ENCODE data around the gene CEP152.
"Not testable (repeated sequence)": the region's sequence is repeated elsewhere in the genome, so short reads cannot be mapped to it uniquely, and the experiment has no call there.

The CEP152 gene, protein sequence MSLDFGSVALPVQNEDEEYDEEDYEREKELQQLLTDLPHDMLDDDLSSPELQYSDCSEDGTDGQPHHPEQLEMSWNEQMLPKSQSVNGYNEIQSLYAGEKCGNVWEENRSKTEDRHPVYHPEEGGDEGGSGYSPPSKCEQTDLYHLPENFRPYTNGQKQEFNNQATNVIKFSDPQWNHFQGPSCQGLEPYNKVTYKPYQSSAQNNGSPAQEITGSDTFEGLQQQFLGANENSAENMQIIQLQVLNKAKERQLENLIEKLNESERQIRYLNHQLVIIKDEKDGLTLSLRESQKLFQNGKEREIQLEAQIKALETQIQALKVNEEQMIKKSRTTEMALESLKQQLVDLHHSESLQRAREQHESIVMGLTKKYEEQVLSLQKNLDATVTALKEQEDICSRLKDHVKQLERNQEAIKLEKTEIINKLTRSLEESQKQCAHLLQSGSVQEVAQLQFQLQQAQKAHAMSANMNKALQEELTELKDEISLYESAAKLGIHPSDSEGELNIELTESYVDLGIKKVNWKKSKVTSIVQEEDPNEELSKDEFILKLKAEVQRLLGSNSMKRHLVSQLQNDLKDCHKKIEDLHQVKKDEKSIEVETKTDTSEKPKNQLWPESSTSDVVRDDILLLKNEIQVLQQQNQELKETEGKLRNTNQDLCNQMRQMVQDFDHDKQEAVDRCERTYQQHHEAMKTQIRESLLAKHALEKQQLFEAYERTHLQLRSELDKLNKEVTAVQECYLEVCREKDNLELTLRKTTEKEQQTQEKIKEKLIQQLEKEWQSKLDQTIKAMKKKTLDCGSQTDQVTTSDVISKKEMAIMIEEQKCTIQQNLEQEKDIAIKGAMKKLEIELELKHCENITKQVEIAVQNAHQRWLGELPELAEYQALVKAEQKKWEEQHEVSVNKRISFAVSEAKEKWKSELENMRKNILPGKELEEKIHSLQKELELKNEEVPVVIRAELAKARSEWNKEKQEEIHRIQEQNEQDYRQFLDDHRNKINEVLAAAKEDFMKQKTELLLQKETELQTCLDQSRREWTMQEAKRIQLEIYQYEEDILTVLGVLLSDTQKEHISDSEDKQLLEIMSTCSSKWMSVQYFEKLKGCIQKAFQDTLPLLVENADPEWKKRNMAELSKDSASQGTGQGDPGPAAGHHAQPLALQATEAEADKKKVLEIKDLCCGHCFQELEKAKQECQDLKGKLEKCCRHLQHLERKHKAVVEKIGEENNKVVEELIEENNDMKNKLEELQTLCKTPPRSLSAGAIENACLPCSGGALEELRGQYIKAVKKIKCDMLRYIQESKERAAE (N-terminal part only)

DNA sequence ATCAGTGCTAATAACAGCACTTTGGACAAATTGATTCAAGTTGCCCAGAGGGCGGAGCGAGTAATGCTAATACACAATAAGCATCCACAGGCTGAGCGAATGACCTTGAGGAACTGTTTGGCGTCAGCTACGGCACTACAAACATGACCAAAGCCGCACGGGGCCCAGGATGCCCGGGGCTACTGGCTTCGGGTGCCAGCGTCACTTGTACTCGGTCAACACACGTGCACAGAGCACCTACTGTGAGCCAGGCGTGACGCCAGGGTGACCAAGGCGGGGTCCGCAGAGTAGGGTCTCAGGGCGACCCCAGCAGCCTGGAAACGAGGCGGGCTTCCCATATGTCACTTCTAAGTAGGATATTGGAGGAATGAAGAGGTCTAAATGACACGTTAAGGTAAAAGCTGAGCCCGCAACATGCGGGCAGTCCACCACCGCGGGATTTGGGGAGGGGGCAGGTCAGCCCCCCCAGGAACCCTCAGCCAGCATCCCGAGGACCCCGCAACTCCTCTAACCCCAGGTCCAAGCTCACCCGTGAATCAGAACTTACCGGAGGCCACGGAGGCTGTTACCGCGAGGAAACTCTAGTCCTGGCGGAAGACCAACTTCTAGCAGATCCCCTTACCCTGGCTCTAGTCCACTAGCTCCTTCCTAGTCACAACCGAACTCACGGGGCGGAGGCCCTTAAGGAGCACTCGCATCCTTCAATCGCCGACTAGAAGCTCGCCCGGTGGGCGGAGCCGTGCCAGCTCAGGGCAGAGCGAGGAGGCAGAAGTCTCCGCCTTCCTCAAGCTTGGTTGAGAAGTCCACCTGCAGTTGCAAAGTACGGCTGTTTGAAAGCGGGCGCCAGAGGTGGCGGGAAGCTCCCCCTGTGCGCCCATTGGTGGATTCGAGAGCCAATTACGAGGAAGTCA is at the start of gene CEP152:
Gene CEP152, minus strand, starts transcription at position 656 of the 911 bp plus-strand sequence. CDS start 5,420 bp downstream, outside the sequence.
- H3K27ac ChIP-seq (ENCODE audit: low read length) = peak within 1 kb of the TSS; percentile 54
- H3K9ac ChIP-seq (ENCODE audit: low read depth, low read length) = peak within 1 kb of the TSS; percentile 96

DNA sequence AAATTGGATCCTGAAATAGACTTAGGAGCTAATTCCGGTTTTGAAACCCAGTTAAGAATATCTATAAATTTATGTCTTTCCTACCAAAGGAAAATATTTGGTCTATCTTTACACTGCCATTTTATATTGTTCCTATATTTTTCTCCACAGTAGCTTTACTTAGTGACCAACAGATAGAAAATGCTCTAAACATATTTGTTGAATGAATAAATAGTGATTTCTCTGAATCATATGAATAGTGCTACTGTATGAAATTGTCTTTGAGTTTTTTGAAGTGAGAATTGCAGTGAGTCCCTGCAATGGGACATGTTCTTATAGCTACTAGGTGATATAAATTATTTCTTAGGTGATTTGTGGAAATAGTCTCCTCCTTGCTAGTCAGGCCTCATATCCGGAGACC is 48.6 kb upstream of the CEP152 start:
- Histone ChIP-seq H3K4me3 (ENCODE audit: low read length) (no peak overlapping the region), H3K27me3 (ENCODE audit: insufficient read depth, low read length) (no peaks in the 10 kb centered on the region), H3K36me3 (ENCODE audit: insufficient read depth, low read depth, low read length) (no peaks in the 10 kb centered on the region), H3K9me3 (ENCODE audit: insufficient read depth, low read depth, low read length) (no peaks in the 10 kb centered on the region), H3K9ac (ENCODE audit: low read depth, low read length) (no peak overlapping the region), H3K27ac (ENCODE audit: low read length) (no peak overlapping the region), H3K4me1 (ENCODE audit: insufficient read depth, low read length) (peaks cover 22% of the 10 kb centered on the region)

More for the DNA sequence above, at the start of gene CEP152:
- Histone ChIP-seq H3K36me3 (ENCODE audit: insufficient read depth, low read depth, low read length) (no peaks in the 10 kb centered on the region), H3K4me3 (ENCODE audit: low read length) (peak within 1 kb of the TSS; percentile 94), H3K27me3 (ENCODE audit: insufficient read depth, low read length) (0 out of 2 replicates have a peak, but pooled peaks cover 5% of the 10 kb centered on the region), H3K9me3 (ENCODE audit: insufficient read depth, low read depth, low read length) (no peaks in the 10 kb centered on the region), H3K4me1 (ENCODE audit: insufficient read depth, low read length) (peaks cover 16% of the 10 kb centered on the region)

DNA sequence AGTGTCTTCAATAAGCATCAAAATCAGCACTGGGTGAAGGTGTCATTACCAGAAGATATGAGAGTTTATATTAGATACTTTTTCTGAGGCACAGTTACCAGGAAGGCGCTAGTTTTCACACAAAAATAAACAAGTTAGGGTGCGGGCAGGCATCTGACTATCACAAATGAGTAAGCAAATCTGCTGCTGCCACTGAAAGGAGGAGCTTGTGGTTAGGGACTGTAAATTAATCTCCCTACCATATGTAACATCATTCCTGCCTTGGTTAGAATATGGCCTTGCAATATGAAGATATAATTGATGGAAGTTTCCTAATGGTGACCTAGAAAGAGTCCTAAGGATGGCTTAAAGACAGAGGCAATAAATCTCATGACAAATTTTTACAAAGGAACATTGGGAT is 47.5 kb upstream of the CEP152 start:
- Histone ChIP-seq H3K4me1 (ENCODE audit: insufficient read depth, low read length) (peaks cover 22% of the 10 kb centered on the region), H3K27ac (ENCODE audit: low read length) (no peak overlapping the region), H3K4me3 (ENCODE audit: low read length) (no peak overlapping the region), H3K36me3 (ENCODE audit: insufficient read depth, low read depth, low read length) (no peaks in the 10 kb centered on the region), H3K9ac (ENCODE audit: low read depth, low read length) (no peak overlapping the region), H3K27me3 (ENCODE audit: insufficient read depth, low read length) (no peaks in the 10 kb centered on the region), H3K9me3 (ENCODE audit: insufficient read depth, low read depth, low read length) (no peaks in the 10 kb centered on the region)

DNA sequence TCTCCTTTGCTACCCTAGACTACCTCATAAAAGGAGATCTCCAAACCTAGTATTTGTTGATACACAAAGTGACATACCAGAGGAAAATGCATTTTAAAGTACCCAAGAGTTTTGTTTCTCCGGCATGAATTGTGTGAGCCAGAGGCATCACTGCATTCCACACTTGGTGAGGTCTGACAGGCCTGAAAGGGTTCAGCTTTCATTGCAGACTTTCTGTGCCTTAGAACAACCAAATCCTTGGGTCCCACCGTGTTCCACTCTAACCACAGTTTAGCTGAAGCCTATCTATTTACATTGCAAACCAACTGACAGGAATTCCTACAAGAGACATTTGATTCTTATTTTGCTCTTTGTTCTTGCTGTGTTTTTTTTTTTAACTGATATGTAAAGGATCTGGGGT is 46.1 kb upstream of the CEP152 start:
- Histone ChIP-seq H3K9me3 (ENCODE audit: insufficient read depth, low read depth, low read length) (no peaks in the 10 kb centered on the region), H3K9ac (ENCODE audit: low read depth, low read length) (peak overlapping the region; percentile 3; the same call in 1 of the 2 replicates), H3K4me1 (ENCODE audit: insufficient read depth, low read length) (peaks cover 22% of the 10 kb centered on the region), H3K27ac (ENCODE audit: low read length) (no peak overlapping the region), H3K27me3 (ENCODE audit: insufficient read depth, low read length) (no peaks in the 10 kb centered on the region), H3K4me3 (ENCODE audit: low read length) (0 out of 2 replicates have a peak overlapping the region, but pooled peaks have one; percentile 3), H3K36me3 (ENCODE audit: insufficient read depth, low read depth, low read length) (no peaks in the 10 kb centered on the region)

DNA sequence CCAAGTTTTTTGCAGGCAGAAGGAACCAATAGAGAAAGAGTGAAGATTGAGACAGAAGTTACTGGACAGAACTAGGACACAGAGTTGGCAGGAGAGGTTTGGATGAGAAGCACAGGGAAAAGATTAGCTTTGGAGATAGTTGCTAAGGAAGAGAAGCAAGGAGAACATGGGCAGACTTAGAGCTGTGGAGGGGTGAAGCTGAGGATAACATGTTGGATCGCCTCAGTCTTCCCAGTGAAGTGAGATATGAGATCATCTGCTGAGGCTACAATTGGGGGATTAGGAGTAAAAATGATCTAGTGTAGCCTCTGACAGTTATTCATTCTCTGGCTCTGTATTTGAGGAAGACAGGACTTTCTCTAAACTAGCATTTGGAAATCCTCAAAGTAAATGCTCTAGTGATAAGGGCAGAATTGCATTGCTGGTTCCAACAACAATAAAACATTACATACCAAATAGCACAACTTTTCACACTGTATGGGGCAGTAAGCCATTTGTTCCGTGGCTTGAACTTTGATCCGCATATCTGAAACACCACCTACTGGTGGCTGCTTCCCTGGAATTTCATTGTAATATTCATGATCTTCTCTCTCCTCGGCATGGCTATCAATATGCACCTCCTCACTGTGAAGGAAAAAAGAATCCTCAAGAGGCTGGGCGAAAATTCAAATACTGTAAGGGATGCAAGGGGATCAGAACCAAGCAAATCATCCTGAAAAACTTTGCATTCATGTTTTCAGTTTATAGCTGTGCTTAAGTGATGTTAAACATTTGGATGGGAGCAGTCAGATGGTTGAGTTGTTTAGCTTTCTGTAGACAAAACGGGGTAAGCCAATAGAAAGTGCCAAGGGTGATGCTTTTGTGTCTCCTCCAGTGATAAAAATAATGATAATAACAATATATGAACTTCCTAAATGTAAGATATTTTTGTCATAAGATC is 44.9 kb upstream of the CEP152 start:
- no peaks in the 10 kb centered on the region for H3K9me3 ChIP-seq (ENCODE audit: insufficient read depth, low read depth, low read length)
- H3K4me3 ChIP-seq (ENCODE audit: low read length) = peak overlapping the region; percentile 2; the same call in 1 of the 2 replicates
- peaks cover 22% of the 10 kb centered on the region for H3K4me1 ChIP-seq (ENCODE audit: insufficient read depth, low read length)
- no peak overlapping the region for H3K9ac ChIP-seq (ENCODE audit: low read depth, low read length)
- H3K27me3 ChIP-seq (ENCODE audit: insufficient read depth, low read length) = no peaks in the 10 kb centered on the region
- H3K27ac ChIP-seq (ENCODE audit: low read length) = no peak overlapping the region
- H3K36me3 ChIP-seq (ENCODE audit: insufficient read depth, low read depth, low read length) = no peaks in the 10 kb centered on the region

DNA sequence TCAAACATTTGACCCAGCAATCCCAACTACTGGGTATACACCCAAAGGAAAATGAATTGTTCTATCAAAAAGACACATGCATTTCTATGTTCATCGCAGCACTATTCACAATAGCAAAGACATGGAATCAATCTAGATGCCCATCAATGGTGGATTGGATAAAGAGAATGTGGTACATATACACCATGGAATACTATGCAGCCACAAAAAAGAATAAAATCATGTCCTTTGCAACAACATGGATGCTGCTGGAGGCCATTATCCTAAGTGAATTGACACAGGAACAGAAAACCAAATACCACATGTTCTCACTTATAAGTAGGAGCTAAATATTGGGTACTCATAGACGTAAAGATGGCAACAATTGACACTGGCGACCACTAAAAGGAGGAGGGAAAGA is 43.6 kb upstream of the CEP152 start:
- not testable (repeated sequence) for H3K27me3 ChIP-seq (ENCODE audit: insufficient read depth, low read length); H3K9me3 ChIP-seq (ENCODE audit: insufficient read depth, low read depth, low read length); H3K4me3 ChIP-seq (ENCODE audit: low read length); H3K9ac ChIP-seq (ENCODE audit: low read depth, low read length); H3K27ac ChIP-seq (ENCODE audit: low read length); H3K36me3 ChIP-seq (ENCODE audit: insufficient read depth, low read depth, low read length)
- H3K4me1 ChIP-seq (ENCODE audit: insufficient read depth, low read length) = peaks cover 22% of the 10 kb centered on the region

DNA sequence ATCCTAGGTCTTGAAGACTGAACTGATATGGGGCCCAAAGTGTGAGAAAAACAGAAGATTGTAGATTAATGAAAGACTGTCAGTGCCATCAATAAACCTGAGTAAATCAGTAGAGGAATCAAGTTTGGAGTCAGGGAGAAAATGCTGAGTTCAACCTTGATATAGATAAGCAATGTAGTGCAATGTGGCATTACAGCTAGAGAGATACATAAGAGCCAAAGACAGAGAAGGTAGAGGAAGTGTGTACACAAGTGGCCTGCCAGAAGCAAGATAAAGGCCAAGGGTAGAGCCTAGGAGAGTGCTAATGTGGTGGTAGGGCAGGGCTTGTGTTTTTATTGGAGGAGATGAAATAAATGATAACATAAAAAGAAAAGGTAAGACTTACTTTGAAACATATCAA is 41.1 kb upstream of the CEP152 start:
- H3K36me3 ChIP-seq (ENCODE audit: insufficient read depth, low read depth, low read length) = no peaks in the 10 kb centered on the region
- H3K27me3 ChIP-seq (ENCODE audit: insufficient read depth, low read length) = no peaks in the 10 kb centered on the region
- no peaks in the 10 kb centered on the region for H3K9me3 ChIP-seq (ENCODE audit: insufficient read depth, low read depth, low read length)
- H3K4me3 ChIP-seq (ENCODE audit: low read length) = no peak overlapping the region
- H3K4me1 ChIP-seq (ENCODE audit: insufficient read depth, low read length) = peaks cover 18% of the 10 kb centered on the region
- H3K27ac ChIP-seq (ENCODE audit: low read length) = no peak overlapping the region
- H3K9ac ChIP-seq (ENCODE audit: low read depth, low read length) = no peak overlapping the region

DNA sequence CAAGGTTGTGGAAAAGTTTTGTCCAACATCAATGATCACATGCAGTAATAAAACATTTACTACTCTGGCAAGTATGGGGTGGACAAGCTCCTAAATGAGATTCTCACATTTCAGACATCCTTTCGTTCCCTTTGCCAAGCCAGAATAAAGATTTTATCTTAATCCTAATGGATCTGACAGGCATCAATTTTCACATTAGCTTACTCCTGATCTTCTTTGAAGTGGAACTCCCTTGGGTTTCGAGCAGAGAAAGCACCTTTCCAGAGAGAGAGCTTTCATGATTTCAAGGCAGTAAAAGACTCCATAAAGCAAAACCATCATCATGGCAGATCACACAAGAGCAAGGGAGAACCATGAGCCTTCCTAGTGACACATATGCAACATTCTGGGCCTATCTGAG is 39.8 kb upstream of the CEP152 start:
- Histone ChIP-seq H3K9ac (ENCODE audit: low read depth, low read length) (no peak overlapping the region), H3K27ac (ENCODE audit: low read length) (no peak overlapping the region), H3K27me3 (ENCODE audit: insufficient read depth, low read length) (no peaks in the 10 kb centered on the region), H3K4me1 (ENCODE audit: insufficient read depth, low read length) (peaks cover 5% of the 10 kb centered on the region), H3K9me3 (ENCODE audit: insufficient read depth, low read depth, low read length) (no peaks in the 10 kb centered on the region), H3K36me3 (ENCODE audit: insufficient read depth, low read depth, low read length) (no peaks in the 10 kb centered on the region), H3K4me3 (ENCODE audit: low read length) (no peak overlapping the region)

DNA sequence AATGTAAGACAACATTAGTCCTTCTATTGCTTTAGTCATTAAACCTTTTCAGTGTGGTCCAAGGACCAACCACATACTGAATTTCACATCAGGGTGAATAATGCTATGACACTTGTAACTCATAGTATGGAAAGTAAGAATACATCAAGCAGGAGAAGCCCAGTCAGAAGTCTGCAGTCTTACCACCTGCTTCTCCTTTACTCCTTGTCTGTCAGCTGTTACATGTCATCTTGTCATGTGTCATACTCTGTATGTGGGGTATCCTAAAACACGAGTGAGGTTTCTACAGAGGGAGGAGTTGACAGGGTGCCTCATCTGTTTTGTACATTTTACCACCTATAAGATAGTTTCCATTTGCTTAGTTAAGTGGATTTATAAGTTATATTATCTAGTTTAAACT is 34.3 kb upstream of the CEP152 start:
- Histone ChIP-seq H3K27ac (ENCODE audit: low read length) (no peak overlapping the region), H3K27me3 (ENCODE audit: insufficient read depth, low read length) (no peaks in the 10 kb centered on the region), H3K36me3 (ENCODE audit: insufficient read depth, low read depth, low read length) (no peaks in the 10 kb centered on the region), H3K4me1 (ENCODE audit: insufficient read depth, low read length) (no peaks in the 10 kb centered on the region), H3K9me3 (ENCODE audit: insufficient read depth, low read depth, low read length) (no peaks in the 10 kb centered on the region), H3K4me3 (ENCODE audit: low read length) (no peak overlapping the region), H3K9ac (ENCODE audit: low read depth, low read length) (no peak overlapping the region)

DNA sequence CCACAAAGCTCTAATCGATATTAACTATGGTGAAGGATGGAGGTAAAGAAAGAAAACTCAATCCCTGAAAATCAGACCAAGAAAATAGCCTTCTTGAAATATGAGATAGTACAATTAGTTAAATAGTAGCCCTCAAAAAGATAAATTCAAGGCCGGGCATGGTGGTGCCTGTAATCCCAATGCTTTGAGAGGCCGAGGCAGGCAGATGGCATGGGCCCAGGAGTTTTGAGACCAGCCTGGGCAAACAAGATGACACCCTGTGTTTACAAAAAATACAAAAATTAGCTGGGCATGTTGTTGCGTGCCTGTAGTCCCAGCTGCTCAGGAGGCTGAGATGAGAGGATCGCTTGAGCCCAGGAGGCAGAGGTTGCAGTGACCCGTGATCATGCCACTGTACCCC is 31.6 kb upstream of the CEP152 start:
- Histone ChIP-seq H3K9ac (ENCODE audit: low read depth, low read length) (no peak overlapping the region), H3K27ac (ENCODE audit: low read length) (no peak overlapping the region), H3K27me3 (ENCODE audit: insufficient read depth, low read length) (no peaks in the 10 kb centered on the region), H3K4me1 (ENCODE audit: insufficient read depth, low read length) (no peaks in the 10 kb centered on the region), H3K9me3 (ENCODE audit: insufficient read depth, low read depth, low read length) (no peaks in the 10 kb centered on the region), H3K36me3 (ENCODE audit: insufficient read depth, low read depth, low read length) (no peaks in the 10 kb centered on the region), H3K4me3 (ENCODE audit: low read length) (no peak overlapping the region)

All from iPS-20b (cell line).